Stimulated activated CD4-positive, alpha-beta T cell treated with anti-CD3 and anti-CD28 coated beads, TNF-alpha, amount 100 ng/mL, for 1 hour (primary cell): ENCODE data around the gene GRK1.

Experiments used
- DNase-seq, 3 donors: peaks; one replicate each; pipeline ENCODE4 v3.0.0-alpha.2; 2020; ENCODE audit warnings: low read depth in 3 of 3, low spot score in 1 of 3

Gene GRK1

GRCh38 chr13:113632706-113633484 is 34.1 kb upstream of the GRK1 start:
- no peak for DNase-seq

- no peak for DNase-seq
These were observed 33.5 kb upstream of the GRK1 start for GRCh38 chr13:113633485-113633873.

GRCh38 chr13:113634279-113635047 is 32.6 kb upstream of the GRK1 start:
- no peak for DNase-seq

GRCh38 chr13:113635048-113635420 is 32.0 kb upstream of the GRK1 start:
- DNase-seq = no peak

- no peak for DNase-seq
These were observed 31.3 kb upstream of the GRK1 start for GRCh38 chr13:113635709-113636108.

GRCh38 chr13:113636266-113636963 is 30.6 kb upstream of the GRK1 start:
- DNase-seq = no peak

GRCh38 chr13:113637262-113638160 is 29.5 kb upstream of the GRK1 start:
- DNase-seq = no peak

- no peak for DNase-seq
These were observed 28.8 kb upstream of the GRK1 start for GRCh38 chr13:113638173-113638746.

GRCh38 chr13:113638806-113639205 is 28.2 kb upstream of the GRK1 start:
- no peak for DNase-seq

- DNase-seq = no peak
These were observed 27.3 kb upstream of the GRK1 start for GRCh38 chr13:113639616-113640262.

GRCh38 chr13:113641426-113641825 is 25.6 kb upstream of the GRK1 start:
- no peak for DNase-seq

- DNase-seq = no peak
These were observed 24.5 kb upstream of the GRK1 start for GRCh38 chr13:113642563-113642962.

GRCh38 chr13:113643593-113643992 is 23.4 kb upstream of the GRK1 start:
- no peak for DNase-seq

GRCh38 chr13:113644800-113645199 is 22.2 kb upstream of the GRK1 start:
- no peak for DNase-seq

GRCh38 chr13:113645329-113645728 is 21.7 kb upstream of the GRK1 start:
- DNase-seq = no peak

- DNase-seq = no peak
These were observed 20.6 kb upstream of the GRK1 start for GRCh38 chr13:113646376-113646775.

GRCh38 chr13:113646921-113647340 is 20.1 kb upstream of the GRK1 start:
- DNase-seq = no peak

- DNase-seq = no peak
These were observed 19.4 kb upstream of the GRK1 start for GRCh38 chr13:113647351-113648215.

- no peak for DNase-seq
These were observed 18.8 kb upstream of the GRK1 start for GRCh38 chr13:113648216-113648610.
